Mammary epithelial cell (primary cell): ENCODE measurements around the gene MICALL1.

Experiments used
- CTCF ChIP-seq, 2 donors: IDR thresholded peaks in 1 of 2; conservative IDR thresholded peaks in 1 of 2; 2 replicates each; pipeline ENCODE4 v1.5.1; 2011 to 2012; ENCODE audit warnings: inconsistent platforms in 2 of 2, low read length in 2 of 2, mild to moderate bottlenecking in 2 of 2, control low read depth in 1 of 2, low read depth in 1 of 2; ENCODE audit not compliant: insufficient read depth in 1 of 2; ENCODE audit errors: extremely low read depth in 1 of 2
- EZH2 ChIP-seq: IDR thresholded peaks from 2 replicates; pipeline ENCODE4 v1.6.1; 2012; ENCODE audit warnings: low read length, inconsistent platforms, borderline replicate concordance

GRCh38 chr22:37957232-37957631 is 51.1 kb downstream of the MICALL1 start:
- TF ChIP-seq CTCF (conservative IDR thresholded peaks at IDR 0.05 in 1 of 2, IDR thresholded peaks at IDR 0.05 in 1 of 2; ENCODE audit: extremely low read depth in 1 of 2, insufficient read depth in 1 of 2, low read depth in 1 of 2, low read length in 2 of 2): no peak
- TF ChIP-seq EZH2: no peak
